Measurements from ENCODE around the gene JAGN1. TPM values are rescaled to one million over a fixed set of nuclear protein-coding genes. Genes with fewer than 3 reads are reported as not detected.

Gene JAGN1
- polyA plus RNA-seq, 1 of the 3 experiments (the other 2 are of a cell fraction) = 41.6 TPM

GRCh38 chr3:9914011-9914410, 23.6 kb downstream of the JAGN1 start:
- H3K4me2 ChIP-seq = no peak overlapping the region
- H3K9ac ChIP-seq = no peak overlapping the region
- H3K4me1 ChIP-seq (ENCODE audit: control insufficient read depth in 1 of 2, insufficient read depth in 2 of 2, low read depth in 1 of 2, low read length in 1 of 2) = peaks cover 6 to 44% of the 10 kb centered on the region in 2 experiments; a peak in 3 of 4 replicates
- H3K9me3 ChIP-seq = no peaks in the 10 kb centered on the region
- H3K27ac ChIP-seq (ENCODE audit: low read depth in 2 of 2, low read length in 1 of 2) = peak overlapping the region in 1 of 2 experiments; percentile 65; a peak in 2 of 4 replicates
- H3K36me3 ChIP-seq (replicated peaks in 1 of 2; ENCODE audit: control insufficient read depth in 1 of 2, insufficient read depth in 2 of 2, low read length in 1 of 2) = no peaks in the 10 kb centered on the region
- H3F3A ChIP-seq (replicated peaks; ENCODE audit: insufficient read depth) = peaks cover 6% of the 10 kb centered on the region
- ChIA-PET POLR2A (interaction anchor here (0.6 to 1.9 kb wide), 4 partner anchors 16 to 65 kb away, joined by 3 to 6 read pairs (median 4); partner anchors contain the start of gene JAGN1), CTCF (interaction anchor here (0.7 to 3.9 kb wide), 6 partner anchors 10 to 67 kb away, joined by 3 to 33 read pairs (median 6); partner anchors contain the start of gene CRELD1)
- H3K9me2 ChIP-seq = no peaks in the 10 kb centered on the region
- H4K20me1 ChIP-seq (ENCODE audit: insufficient read depth) = no peaks in the 10 kb centered on the region
- no peak overlapping the region for H2AFZ ChIP-seq (ENCODE audit: low read depth)
- TF ChIP-seq GATA2 (CRISPR knock-in tag; IDR thresholded peaks at IDR 0.05) (no peak), ZBTB33 (IDR thresholded peaks at IDR 0.05; ENCODE audit: borderline replicate concordance, low read depth) (no peak)
- H3K27me3 ChIP-seq (ENCODE audit: insufficient read depth) = no peaks in the 10 kb centered on the region
- no peak overlapping the region for H3K4me3 ChIP-seq (ENCODE audit: low read depth in 2 of 2, low read length in 1 of 2)
- 82% methylated on average over 1 of the region's 1 CpG for WGBS (ENCODE audit: low lambda C conversion rate)
- peak; percentile 45 for DNase-seq
- no peaks in the 10 kb centered on the region for H3K79me2 ChIP-seq (ENCODE audit: insufficient read depth)

GRCh38 chr3:9914559-9915253, 24.3 kb downstream of the JAGN1 start:
- CTCF ChIA-PET = interaction anchor here (0.7 to 3.9 kb wide), 6 partner anchors 11 to 67 kb away, joined by 3 to 33 read pairs (median 8); partner anchors contain the start of gene CRELD1
- Histone ChIP-seq H3K4me2 (peak overlapping the region; percentile 86; the same call in 1 of the 2 replicates), H2AFZ (ENCODE audit: low read depth) (no peak overlapping the region)

More at GRCh38 chr3:9914559-9915253, 24.3 kb downstream of the JAGN1 start:
- H3K4me3 ChIP-seq (ENCODE audit: low read depth in 2 of 2, low read length in 1 of 2) = peak overlapping the region in 1 of 2 experiments; percentile 43; a peak in 3 of 4 replicates
- H4K20me1 ChIP-seq (ENCODE audit: insufficient read depth) = no peaks in the 10 kb centered on the region
- TF ChIP-seq EZH2phosphoT487 (IDR thresholded peaks at IDR 0.05; ENCODE audit: borderline replicate concordance, low read depth) (no peak), NFIC (IDR thresholded peaks at IDR 0.05; ENCODE audit: borderline replicate concordance) (no peak), EP300 (IDR thresholded peaks at IDR 0.05; ENCODE audit: borderline replicate concordance in 1 of 2, low read depth in 1 of 2, low read length in 1 of 2) (no peak)
- H3K4me1 ChIP-seq (ENCODE audit: control insufficient read depth in 1 of 2, insufficient read depth in 2 of 2, low read depth in 1 of 2, low read length in 1 of 2) = peaks cover 6 to 44% of the 10 kb centered on the region in 2 experiments; a peak in 3 of 4 replicates
- peak overlapping the region in 1 of 2 experiments; percentile 60; a peak in 1 of 4 replicates for H3K27ac ChIP-seq (ENCODE audit: low read depth in 2 of 2, low read length in 1 of 2)
- H3K36me3 ChIP-seq (replicated peaks in 1 of 2; ENCODE audit: control insufficient read depth in 1 of 2, insufficient read depth in 2 of 2, low read length in 1 of 2) = no peaks in the 10 kb centered on the region
- no peaks in the 10 kb centered on the region for H3K27me3 ChIP-seq (ENCODE audit: insufficient read depth)
- no peaks in the 10 kb centered on the region for H3K9me2 ChIP-seq
- H3K79me2 ChIP-seq (ENCODE audit: insufficient read depth) = no peaks in the 10 kb centered on the region
- 65% methylated on average over 5 of the region's 15 CpGs for WGBS (ENCODE audit: low lambda C conversion rate)
- H3F3A ChIP-seq (replicated peaks; ENCODE audit: insufficient read depth) = peaks cover 6% of the 10 kb centered on the region
- peak; percentile 78 for DNase-seq
- POLR2A ChIA-PET = interaction anchor here (0.6 to 1.9 kb wide), 4 partner anchors 15 to 370 kb away, joined by 3 to 6 read pairs (median 4); partner anchors contain the start of gene JAGN1
- H3K9ac ChIP-seq = no peak overlapping the region
- no peaks in the 10 kb centered on the region for H3K9me3 ChIP-seq
